GM19467 (cell line): ENCODE measurements around the gene POU2AF2.
"Not testable (repeated sequence)": the region's sequence is repeated elsewhere in the genome, so short reads cannot be mapped to it uniquely, and the experiment has no call there.

ENCODE experiments used
- ATAC-seq: cut with Tn5 transposase; IDR thresholded peaks from one replicate; pipeline ENCODE4 v1.9.1; 2021; ENCODE audit warnings: mild to moderate bottlenecking, moderate library complexity; ENCODE audit not compliant: unreplicated experiment

POU2AF2 gene

GRCh38 chr11:111253630-111254029 is 8.1 kb downstream of the POU2AF2 start:
- no peak for ATAC-seq

GRCh38 chr11:111258046-111258445 is 12.5 kb downstream of the POU2AF2 start:
- ATAC-seq: no peak

GRCh38 chr11:111259896-111260295 is 14.4 kb downstream of the POU2AF2 start:
- ATAC-seq: no peak

- ATAC-seq: no peak
These were observed 15.3 kb downstream of the POU2AF2 start for GRCh38 chr11:111260811-111261210.

- no peak for ATAC-seq
These were observed 19.1 kb downstream of the POU2AF2 start for GRCh38 chr11:111264646-111265045.

- no peak for ATAC-seq
These were observed 19.9 kb downstream of the POU2AF2 start for GRCh38 chr11:111265421-111265820.

- not testable (repeated sequence) for ATAC-seq
These were observed 22.8 kb downstream of the POU2AF2 start for GRCh38 chr11:111268303-111268702.

GRCh38 chr11:111269146-111269868 is 23.8 kb downstream of the POU2AF2 start:
- no peak for ATAC-seq

- ATAC-seq: no peak
These were observed 26.9 kb downstream of the POU2AF2 start for GRCh38 chr11:111272420-111272819.

GRCh38 chr11:111282562-111283075 is 37.1 kb downstream of the POU2AF2 start:
- ATAC-seq: no peak

- ATAC-seq: no peak
These were observed 38.5 kb downstream of the POU2AF2 start for GRCh38 chr11:111283945-111284481.

- ATAC-seq: no peak
These were observed 39.9 kb downstream of the POU2AF2 start for GRCh38 chr11:111285189-111286091.

- ATAC-seq: no peak
These were observed 46.2 kb downstream of the POU2AF2 start for GRCh38 chr11:111291764-111292163.

- ATAC-seq: not testable (repeated sequence)
These were observed 46.9 kb downstream of the POU2AF2 start for GRCh38 chr11:111292408-111292807.

GRCh38 chr11:111296196-111296595 is 50.7 kb downstream of the POU2AF2 start:
- ATAC-seq: no peak

- no peak for ATAC-seq
These were observed 52.2 kb downstream of the POU2AF2 start for GRCh38 chr11:111297696-111298095.

GRCh38 chr11:111298413-111299100 is 53.0 kb downstream of the POU2AF2 start, which contains the start of gene POU2AF3:
POU2AF3 (plus strand) TSS chr11:111298546; CDS start chr11:111298582, 36 bp downstream.
- ATAC-seq: peak; percentile 25

GRCh38 chr11:111299101-111300026 is 53.8 kb downstream of the POU2AF2 start:
- ATAC-seq: peak; percentile 55

GRCh38 chr11:111300569-111300968 is 55.0 kb downstream of the POU2AF2 start:
- no peak for ATAC-seq
